H9 (cell line): ENCODE data around the gene CAPN3. TPM values are rescaled to one million over a fixed set of nuclear protein-coding genes. Genes with fewer than 3 reads are reported as not detected.

Experiments
- DNase-seq: peaks from one replicate; pipeline ENCODE4 v3.0.0-alpha.2; 2017
- H2AFZ ChIP-seq: one replicate; pipeline ENCODE4 v1.6.1; 2013; ENCODE audit warnings: mild to moderate bottlenecking, low read length, control low read depth, moderate library complexity
- H2AK5ac ChIP-seq: 2 replicates; pipeline ENCODE4 v1.6.1; 2013; ENCODE audit warnings: low read length, control low read depth, mixed read lengths; ENCODE audit not compliant: insufficient read length
- H2BK120ac ChIP-seq: one replicate; pipeline ENCODE4 v1.6.1; 2013; ENCODE audit warnings: low read depth, mild to moderate bottlenecking, low read length, control low read depth, inconsistent platforms; ENCODE audit not compliant: poor library complexity, severe bottlenecking
- H2BK12ac ChIP-seq: 2 replicates; pipeline ENCODE4 v1.6.1; 2013; ENCODE audit warnings: low read length, control low read depth, mixed read lengths, low read depth; ENCODE audit not compliant: insufficient read length
- H2BK15ac ChIP-seq: 2 replicates; pipeline ENCODE4 v1.6.1; 2013; ENCODE audit warnings: low read depth, low read length, control low read depth
- H2BK20ac ChIP-seq: one replicate; pipeline ENCODE4 v1.6.1; 2013; ENCODE audit warnings: low read depth, mild to moderate bottlenecking, low read length, control low read depth, inconsistent platforms; ENCODE audit not compliant: poor library complexity, severe bottlenecking
- H2BK5ac ChIP-seq: 2 replicates; pipeline ENCODE4 v1.6.1; 2013; ENCODE audit warnings: low read length, control low read depth, mixed read lengths; ENCODE audit not compliant: insufficient read length
- H3K14ac ChIP-seq: 2 replicates; pipeline ENCODE4 v1.6.1; 2013; ENCODE audit warnings: low read length, control low read depth; ENCODE audit not compliant: insufficient read depth
- H3K18ac ChIP-seq: 2 replicates; pipeline ENCODE4 v1.6.1; 2013; ENCODE audit warnings: low read depth, mild to moderate bottlenecking, mixed read lengths, low read length, control low read depth; ENCODE audit not compliant: insufficient read length
- H3K23ac ChIP-seq: 2 replicates; pipeline ENCODE4 v1.6.1; 2013; ENCODE audit warnings: low read length, control low read depth, mixed read lengths, low read depth; ENCODE audit not compliant: insufficient read length
- H3K23me2 ChIP-seq: 2 replicates; pipeline ENCODE4 v1.6.1; 2013; ENCODE audit warnings: low read depth, mild to moderate bottlenecking, mixed read lengths, low read length, control low read depth; ENCODE audit not compliant: insufficient read length, poor library complexity, severe bottlenecking
- H3K27ac ChIP-seq: 2 replicates; pipeline ENCODE4 v1.5.1; 2013; ENCODE audit warnings: low read length, control low read depth, mixed read lengths, low read depth; ENCODE audit not compliant: insufficient read length
- H3K27me3 ChIP-seq: 2 replicates; pipeline ENCODE4 v1.6.1; 2013; ENCODE audit warnings: low read length, control low read depth, inconsistent platforms; ENCODE audit not compliant: insufficient read depth
- H3K4ac ChIP-seq: 2 replicates; pipeline ENCODE4 v1.6.1; 2013; ENCODE audit warnings: low read depth, mild to moderate bottlenecking, control low read depth, inconsistent platforms, low read length, moderate library complexity
- H3K4me1 ChIP-seq: 2 replicates; pipeline ENCODE4 v1.6.1; 2013; ENCODE audit warnings: low read length, control low read depth, inconsistent platforms; ENCODE audit not compliant: insufficient read depth
- H3K4me2 ChIP-seq: 2 replicates; pipeline ENCODE4 v1.6.1; 2013; ENCODE audit warnings: low read length, control low read depth, mixed read lengths; ENCODE audit not compliant: insufficient read length, insufficient read depth
- H3K56ac ChIP-seq: 2 replicates; pipeline ENCODE4 v1.6.1; 2013; ENCODE audit warnings: low read depth, mild to moderate bottlenecking, mixed read lengths, low read length, control low read depth; ENCODE audit not compliant: insufficient read length
- H3K79me1 ChIP-seq: 2 replicates; pipeline ENCODE4 v1.6.1; 2013; ENCODE audit warnings: low read depth, mild to moderate bottlenecking, moderate library complexity, low read length, control low read depth, inconsistent platforms; ENCODE audit not compliant: insufficient read depth, poor library complexity, severe bottlenecking
- H3K79me2 ChIP-seq: 2 replicates; pipeline ENCODE4 v1.6.1; 2013; ENCODE audit warnings: low read length, control low read depth, inconsistent platforms; ENCODE audit not compliant: insufficient read depth
- H3K9ac ChIP-seq: 2 replicates; pipeline ENCODE4 v1.6.1; 2013; ENCODE audit warnings: low read length, control low read depth, mixed read lengths; ENCODE audit not compliant: insufficient read length; ENCODE audit errors: extremely low read depth
- H3K9me3 ChIP-seq: one replicate; pipeline ENCODE4 v1.6.1; 2013; ENCODE audit warnings: low read depth, low read length, inconsistent platforms; ENCODE audit not compliant: control insufficient read depth
- H3T11ph ChIP-seq: one replicate; pipeline ENCODE4 v1.6.1; 2013; ENCODE audit warnings: mild to moderate bottlenecking, low read length, control low read depth, inconsistent platforms
- H4K20me1 ChIP-seq: one replicate; pipeline ENCODE4 v1.6.1; 2013; ENCODE audit not compliant: control insufficient read depth, insufficient read length, insufficient read depth
- H4K5ac ChIP-seq: 2 replicates; pipeline ENCODE4 v1.6.1; 2013; ENCODE audit warnings: low read depth, mild to moderate bottlenecking, mixed read lengths, low read length, control low read depth; ENCODE audit not compliant: insufficient read length
- H4K8ac ChIP-seq: replicated peaks from 2 replicates; pipeline ENCODE4 v1.6.1; 2013; ENCODE audit warnings: low read length, control low read depth, mixed read lengths, low read depth; ENCODE audit not compliant: insufficient read length
- H4K91ac ChIP-seq: 2 replicates; pipeline ENCODE4 v1.6.1; 2013; ENCODE audit warnings: low read depth, mild to moderate bottlenecking, moderate library complexity, mixed read lengths, low read length, control low read depth; ENCODE audit not compliant: insufficient read length
- H3K27ac Mint-ChIP-seq, 3 experiments: 2 replicates in 2 of 3; 3 replicates in 1 of 3; pipeline ENCODE4 v1.8.0; 2020 to 2021; ENCODE audit warnings: mixed read lengths in 3 of 3, mild to moderate bottlenecking in 1 of 3, moderate library complexity in 1 of 3
- H3K27me3 Mint-ChIP-seq: 2 replicates; pipeline ENCODE4 v1.8.0; 2021; ENCODE audit warnings: low read depth, mild to moderate bottlenecking, moderate library complexity, mixed read lengths
- H3K36me3 Mint-ChIP-seq, 3 experiments: 2 replicates in 2 of 3; 3 replicates in 1 of 3; pipeline ENCODE4 v1.8.0; 2020 to 2021; ENCODE audit warnings: low read depth in 3 of 3, mixed read lengths in 3 of 3; ENCODE audit not compliant: insufficient read depth in 1 of 3
- H3K4me1 Mint-ChIP-seq, 2 experiments: 2 replicates each; pipeline ENCODE4 v1.8.0; 2020; ENCODE audit warnings: mixed read lengths in 2 of 2
- H3K4me3 Mint-ChIP-seq, 2 experiments: 2 replicates in 1 of 2; 3 replicates in 1 of 2; pipeline ENCODE4 v1.8.0; 2020 to 2021; ENCODE audit warnings: mild to moderate bottlenecking in 2 of 2, mixed read lengths in 2 of 2, moderate library complexity in 1 of 2
- H3K9me3 Mint-ChIP-seq, 2 experiments: 2 replicates in 1 of 2; 3 replicates in 1 of 2; pipeline ENCODE4 v1.8.0; 2020; ENCODE audit warnings: mild to moderate bottlenecking in 2 of 2, mixed read lengths in 2 of 2, moderate library complexity in 1 of 2
- CTCF ChIP-seq: fragments of 200-600 bp; sonication (generic); conservative IDR thresholded peaks from 3 replicates; pipeline ENCODE4 v1.8.0; 2021; ENCODE audit warnings: antibody characterized with exemption, mild to moderate bottlenecking
- WGBS: extraction: QIAGEN DNeasy Blood & Tissue Kit; methylation state at CpG from one replicate; pipeline ENCODE4 v1.1.7; 2013; ENCODE audit warnings: missing lambda C conversion rate, low lambda C conversion rate, mixed read lengths; ENCODE audit not compliant: insufficient read length; ENCODE audit errors: extremely low coverage; 5-methylcytosine and 5-hydroxymethylcytosine counted together
- total RNA-seq: library from RNA; stranded (reverse); gene quantifications from 2 replicates; pipeline ENCODE4 v1.2.1, GENCODE V29; 2021

The CAPN3 gene
- total RNA-seq, 1 experiment from 2014 or later = 0.31 TPM

DNA sequence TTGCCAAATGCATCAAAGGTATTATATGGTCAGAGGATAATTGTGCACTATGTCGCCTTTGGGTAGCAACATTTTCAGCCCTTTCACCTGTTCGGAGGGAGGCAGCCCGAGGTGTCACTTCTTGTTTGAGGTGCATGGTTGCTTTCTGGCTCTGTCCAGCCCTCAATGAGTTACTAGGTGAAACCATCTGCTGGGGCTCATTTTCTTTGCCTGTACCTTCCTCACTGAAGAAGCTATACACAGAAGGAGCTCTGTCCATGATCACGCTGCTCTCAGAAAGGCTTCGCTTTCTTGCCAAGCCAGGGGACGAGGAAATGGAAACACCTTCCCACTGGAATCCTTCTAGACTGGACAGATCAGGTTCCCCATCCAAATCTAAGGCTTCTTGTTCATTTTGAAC, 89.0 kb downstream of the CAPN3 start:
- Histone ChIP-seq H2AFZ (no peak overlapping the region), H3K18ac (no peak overlapping the region), H4K91ac (no peak overlapping the region), H2BK12ac (no peak overlapping the region), H3K9ac (no peak overlapping the region), H3K4ac (no peak overlapping the region), H4K20me1 (no peaks in the 10 kb centered on the region), H4K5ac (no peak overlapping the region), H3K9me3 (no peaks in the 10 kb centered on the region), H3K23ac (no peak overlapping the region), H3K23me2 (no peaks in the 10 kb centered on the region), H2BK5ac (no peak overlapping the region), H2BK20ac (no peak overlapping the region), H2BK15ac (no peak overlapping the region), H3T11ph (no peak overlapping the region), H4K8ac (no peak overlapping the region), H3K27me3 (no peaks in the 10 kb centered on the region), H3K4me1 (no peaks in the 10 kb centered on the region), H3K79me1 (no peaks in the 10 kb centered on the region), H3K79me2 (no peaks in the 10 kb centered on the region), H3K27ac (no peak overlapping the region), H2BK120ac (no peak overlapping the region), H2AK5ac (no peak overlapping the region), H3K14ac (no peak overlapping the region), H3K56ac (no peak overlapping the region), H3K4me2 (no peak overlapping the region)
- Mint-ChIP-seq H3K27ac (no peak overlapping the region), H3K4me1 (no peaks in the 10 kb centered on the region), H3K36me3 (peaks cover 6 to 57% (median 27%) of the 10 kb centered on the region in 3 experiments; a peak in 6 of 7 replicates), H3K9me3 (no peaks in the 10 kb centered on the region), H3K4me3 (no peak overlapping the region), H3K27me3 (no peaks in the 10 kb centered on the region)
- TF ChIP-seq CTCF = no peak
- DNase-seq = no peak
- no CpG with 5 or more reads among the region's 6 CpGs for whole genome bisulfite sequencing
